Tibial nerve (tissue), 4 donors: ENCODE data around the gene MARK2. TPM values are rescaled to one million over a fixed set of nuclear protein-coding genes. Genes with fewer than 3 reads are reported as not detected.

Experiments
- DNase-seq, 2 donors: peaks; one replicate each; pipeline ENCODE4 v3.0.0-alpha.2; 2019; ENCODE audit warnings: low spot score in 2 of 2
- H3K27ac ChIP-seq, 4 donors: fragments of 200-600 bp; sonication (generic) in 3 of 4; one replicate each; pipeline ENCODE4 v1.5.1; 2017 to 2019; ENCODE audit warnings: mild to moderate bottlenecking in 1 of 4
- H3K27me3 ChIP-seq, 2 donors: fragments of 200-600 bp; sonication (generic) in 1 of 2; one replicate each; pipeline versions ENCODE4 v1.5.1 to v1.6.0; 2017 to 2019
- H3K36me3 ChIP-seq, 3 donors: fragments of 200-600 bp; sonication (generic); one replicate each; pipeline ENCODE4 v1.5.1; 2018 to 2019
- H3K4me1 ChIP-seq, 4 donors: fragments of 200-600 bp; sonication (generic) in 3 of 4; one replicate each; pipeline ENCODE4 v1.5.1; 2017 to 2019
- H3K4me3 ChIP-seq, 4 donors: fragments of 200-600 bp; sonication (generic) in 3 of 4; one replicate each; pipeline ENCODE4 v1.5.1; 2017 to 2019; ENCODE audit warnings: mild to moderate bottlenecking in 1 of 4, moderate library complexity in 1 of 4
- H3K9me3 ChIP-seq, 4 donors: fragments of 200-600 bp; sonication (generic) in 3 of 4; one replicate each; pipeline ENCODE4 v1.5.1; 2017 to 2019
- CTCF ChIP-seq, 5 experiments: fragments of 200-600 bp in 3 of 5; fragments of 450-650 bp in 2 of 5; sonication (generic) in 3 of 5; IDR thresholded peaks; one replicate each; pipeline ENCODE4 v1.5.1; 2016 to 2019; ENCODE audit warnings: antibody characterized with exemption in 5 of 5, mild to moderate bottlenecking in 3 of 5, moderate library complexity in 2 of 5
- EP300 ChIP-seq, 2 donors: sonication (generic); formaldehyde crosslinking; IDR thresholded peaks; one replicate each; pipeline ENCODE4 v1.6.1; 2017; ENCODE audit warnings: antibody characterized with exemption in 2 of 2, mild to moderate bottlenecking in 1 of 2
- POLR2A ChIP-seq, 2 donors: fragments of 450-650 bp; IDR thresholded peaks; one replicate each; pipeline ENCODE4 v1.6.1; 2017; ENCODE audit warnings: antibody characterized with exemption in 2 of 2, mild to moderate bottlenecking in 2 of 2, moderate library complexity in 2 of 2
- WGBS, 2 donors: methylation state at CpG; one replicate each; pipeline ENCODE4 v1.1.5; 2018; 5-methylcytosine and 5-hydroxymethylcytosine counted together
- total RNA-seq, 4 donors: library from RNA; depleted of rRNA; stranded (reverse); fragments of >200 nt; gene quantifications; one replicate each; pipeline ENCODE4 v1.1.0, GENCODE V29; 2016

Gene MARK2
- total RNA-seq, 4 donors from 2014 or later: 22.1 to 32.1 (median 23.6) TPM

GRCh38 chr11:63872800-63873197, 33.9 kb downstream of the MARK2 start:
- H3K27ac ChIP-seq: peak overlapping the region in 3 of 4 donors; percentile 4 to 21 (median 12)

GRCh38 chr11:63873311-63873710, 34.4 kb downstream of the MARK2 start:
- TF ChIP-seq CTCF (IDR thresholded peaks at IDR 0.05) (no peak), EP300 (IDR thresholded peaks at IDR 0.05) (no peak), POLR2A (IDR thresholded peaks at IDR 0.05) (no peak)
- Histone ChIP-seq H3K4me3 (no peak overlapping the region), H3K4me1 (peaks cover 0 to 68% (median 57%) of the 10 kb centered on the region in 4 donors), H3K27ac (peak overlapping the region in 2 of 4 donors; percentile 4 to 21), H3K36me3 (no peaks in the 10 kb centered on the region), H3K9me3 (no peaks in the 10 kb centered on the region), H3K27me3 (no peaks in the 10 kb centered on the region)
- no peak for DNase-seq
- whole genome bisulfite sequencing, 2 donors: 65 to 71% methylated on average over 5 of the region's 5 CpGs

More at GRCh38 chr11:63872800-63873197, 33.9 kb downstream of the MARK2 start:
- no peaks in the 10 kb centered on the region for H3K9me3 ChIP-seq
- no peaks in the 10 kb centered on the region for H3K27me3 ChIP-seq
- 56 to 65% methylated on average over 5 of the region's 5 CpGs for WGBS, 2 donors
- no peak for TF ChIP-seq POLR2A (IDR thresholded peaks at IDR 0.05)
- TF ChIP-seq EP300 (IDR thresholded peaks at IDR 0.05): no peak
- TF ChIP-seq CTCF (IDR thresholded peaks at IDR 0.05): no peak
- no peak for DNase-seq
- peaks cover 0 to 70% (median 57%) of the 10 kb centered on the region in 4 donors for H3K4me1 ChIP-seq
- H3K4me3 ChIP-seq: no peak overlapping the region
- H3K36me3 ChIP-seq: no peaks in the 10 kb centered on the region

- Histone ChIP-seq H3K36me3 (no peaks in the 10 kb centered on the region), H3K4me1 (peaks cover 0 to 64% (median 47%) of the 10 kb centered on the region in 4 donors), H3K27ac (peak overlapping the region in 2 of 4 donors; percentile 2 to 6), H3K9me3 (no peaks in the 10 kb centered on the region), H3K4me3 (no peak overlapping the region), H3K27me3 (no peaks in the 10 kb centered on the region)
- 71 to 77% methylated on average over 6 of the region's 6 CpGs for WGBS, 2 donors
- TF ChIP-seq POLR2A (IDR thresholded peaks at IDR 0.05) (no peak), EP300 (IDR thresholded peaks at IDR 0.05) (no peak), CTCF (IDR thresholded peaks at IDR 0.05) (no peak)
- no peak for DNase-seq
Measured at GRCh38 chr11:63874511-63874910, 35.6 kb downstream of the MARK2 start.

- no peaks in the 10 kb centered on the region for H3K9me3 ChIP-seq
- no peaks in the 10 kb centered on the region for H3K27me3 ChIP-seq
- TF ChIP-seq CTCF (IDR thresholded peaks at IDR 0.05): no peak
- TF ChIP-seq POLR2A (IDR thresholded peaks at IDR 0.05): no peak
- no peak for TF ChIP-seq EP300 (IDR thresholded peaks at IDR 0.05)
- no peak for DNase-seq
- H3K4me3 ChIP-seq: no peak overlapping the region
- H3K27ac ChIP-seq: no peak overlapping the region
- WGBS, 2 donors: 81 to 83% methylated on average over 8 of the region's 8 CpGs
- no peaks in the 10 kb centered on the region for H3K36me3 ChIP-seq
- peaks cover 0 to 64% (median 45%) of the 10 kb centered on the region in 4 donors for H3K4me1 ChIP-seq
Measured at GRCh38 chr11:63875506-63876065, 36.7 kb downstream of the MARK2 start.

- TF ChIP-seq CTCF (IDR thresholded peaks at IDR 0.05) (no peak), EP300 (IDR thresholded peaks at IDR 0.05) (no peak), POLR2A (IDR thresholded peaks at IDR 0.05) (no peak)
- WGBS, 2 donors: 85 to 93% methylated on average over 6 of the region's 6 CpGs
Measured at GRCh38 chr11:63876616-63877015, 37.7 kb downstream of the MARK2 start.

More at GRCh38 chr11:63876616-63877015, 37.7 kb downstream of the MARK2 start:
- no peak for DNase-seq
- Histone ChIP-seq H3K4me1 (peaks cover 0 to 58% (median 39%) of the 10 kb centered on the region in 4 donors), H3K4me3 (no peak overlapping the region), H3K9me3 (no peaks in the 10 kb centered on the region), H3K27ac (no peak overlapping the region), H3K36me3 (no peaks in the 10 kb centered on the region), H3K27me3 (no peaks in the 10 kb centered on the region)
